Measurements from ENCODE around the gene ARHGAP24.

DNA sequence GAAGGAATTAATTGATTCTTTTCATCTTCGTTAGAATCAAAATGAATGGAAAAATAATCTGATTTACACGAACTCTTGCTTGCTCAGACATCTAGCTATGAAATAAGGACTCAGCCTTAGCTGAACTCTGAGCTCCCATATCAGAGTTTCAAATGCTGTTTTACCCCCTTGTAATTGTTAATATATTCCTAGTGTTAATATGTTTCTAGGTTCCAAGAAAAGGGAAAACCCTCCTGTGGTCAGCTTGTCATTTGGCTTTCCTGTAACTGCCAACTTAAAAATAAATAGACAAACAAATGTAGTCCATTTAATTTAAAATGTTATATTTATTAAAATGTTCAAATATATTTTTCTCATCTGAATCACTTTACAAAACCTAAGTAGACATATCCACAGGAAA, 432.1 kb downstream of the ARHGAP24 start:
- TF ChIP-seq, protein P1, sequence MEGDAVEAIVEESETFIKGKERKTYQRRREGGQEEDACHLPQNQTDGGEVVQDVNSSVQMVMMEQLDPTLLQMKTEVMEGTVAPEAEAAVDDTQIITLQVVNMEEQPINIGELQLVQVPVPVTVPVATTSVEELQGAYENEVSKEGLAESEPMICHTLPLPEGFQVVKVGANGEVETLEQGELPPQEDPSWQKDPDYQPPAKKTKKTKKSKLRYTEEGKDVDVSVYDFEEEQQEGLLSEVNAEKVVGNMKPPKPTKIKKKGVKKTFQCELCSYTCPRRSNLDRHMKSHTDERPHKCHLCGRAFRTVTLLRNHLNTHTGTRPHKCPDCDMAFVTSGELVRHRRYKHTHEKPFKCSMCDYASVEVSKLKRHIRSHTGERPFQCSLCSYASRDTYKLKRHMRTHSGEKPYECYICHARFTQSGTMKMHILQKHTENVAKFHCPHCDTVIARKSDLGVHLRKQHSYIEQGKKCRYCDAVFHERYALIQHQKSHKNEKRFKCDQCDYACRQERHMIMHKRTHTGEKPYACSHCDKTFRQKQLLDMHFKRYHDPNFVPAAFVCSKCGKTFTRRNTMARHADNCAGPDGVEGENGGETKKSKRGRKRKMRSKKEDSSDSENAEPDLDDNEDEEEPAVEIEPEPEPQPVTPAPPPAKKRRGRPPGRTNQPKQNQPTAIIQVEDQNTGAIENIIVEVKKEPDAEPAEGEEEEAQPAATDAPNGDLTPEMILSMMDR (IDR thresholded peaks at IDR 0.05), result no peak
- TF ChIP-seq SIN3A (IDR thresholded peaks at IDR 0.05; ENCODE audit: borderline replicate concordance, insufficient read depth, low read depth, low read length) (no peak), POLR2AphosphoS5 (IDR thresholded peaks at IDR 0.05; ENCODE audit: low read depth, low read length) (no peak), TCF7L2 (IDR thresholded peaks at IDR 0.05; ENCODE audit: low read depth, low read length) (no peak)
- TF ChIP-seq, protein P2, sequence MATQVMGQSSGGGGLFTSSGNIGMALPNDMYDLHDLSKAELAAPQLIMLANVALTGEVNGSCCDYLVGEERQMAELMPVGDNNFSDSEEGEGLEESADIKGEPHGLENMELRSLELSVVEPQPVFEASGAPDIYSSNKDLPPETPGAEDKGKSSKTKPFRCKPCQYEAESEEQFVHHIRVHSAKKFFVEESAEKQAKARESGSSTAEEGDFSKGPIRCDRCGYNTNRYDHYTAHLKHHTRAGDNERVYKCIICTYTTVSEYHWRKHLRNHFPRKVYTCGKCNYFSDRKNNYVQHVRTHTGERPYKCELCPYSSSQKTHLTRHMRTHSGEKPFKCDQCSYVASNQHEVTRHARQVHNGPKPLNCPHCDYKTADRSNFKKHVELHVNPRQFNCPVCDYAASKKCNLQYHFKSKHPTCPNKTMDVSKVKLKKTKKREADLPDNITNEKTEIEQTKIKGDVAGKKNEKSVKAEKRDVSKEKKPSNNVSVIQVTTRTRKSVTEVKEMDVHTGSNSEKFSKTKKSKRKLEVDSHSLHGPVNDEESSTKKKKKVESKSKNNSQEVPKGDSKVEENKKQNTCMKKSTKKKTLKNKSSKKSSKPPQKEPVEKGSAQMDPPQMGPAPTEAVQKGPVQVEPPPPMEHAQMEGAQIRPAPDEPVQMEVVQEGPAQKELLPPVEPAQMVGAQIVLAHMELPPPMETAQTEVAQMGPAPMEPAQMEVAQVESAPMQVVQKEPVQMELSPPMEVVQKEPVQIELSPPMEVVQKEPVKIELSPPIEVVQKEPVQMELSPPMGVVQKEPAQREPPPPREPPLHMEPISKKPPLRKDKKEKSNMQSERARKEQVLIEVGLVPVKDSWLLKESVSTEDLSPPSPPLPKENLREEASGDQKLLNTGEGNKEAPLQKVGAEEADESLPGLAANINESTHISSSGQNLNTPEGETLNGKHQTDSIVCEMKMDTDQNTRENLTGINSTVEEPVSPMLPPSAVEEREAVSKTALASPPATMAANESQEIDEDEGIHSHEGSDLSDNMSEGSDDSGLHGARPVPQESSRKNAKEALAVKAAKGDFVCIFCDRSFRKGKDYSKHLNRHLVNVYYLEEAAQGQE (IDR thresholded peaks at IDR 0.05; ENCODE audit: insufficient read depth in 1 of 2, low read depth in 2 of 2, low read length in 1 of 2), result no peak
